Activated CD4-positive, CD25-positive, alpha-beta regulatory T cell treated with anti-CD3 and anti-CD28 coated beads, Interleukin-2, amount 50 U/mL, for 24 hours (primary cell): ENCODE results near the gene ZFP91.

Experiments used
- ATAC-seq, 2 donors: fragments of 150-1000 bp; cut with Tn5 transposase; one replicate each; pipeline ENCODE4 v1.10.0; 2021; ENCODE audit warnings: mild to moderate bottlenecking in 1 of 2, moderate library complexity in 1 of 2

ZFP91 gene

DNA sequence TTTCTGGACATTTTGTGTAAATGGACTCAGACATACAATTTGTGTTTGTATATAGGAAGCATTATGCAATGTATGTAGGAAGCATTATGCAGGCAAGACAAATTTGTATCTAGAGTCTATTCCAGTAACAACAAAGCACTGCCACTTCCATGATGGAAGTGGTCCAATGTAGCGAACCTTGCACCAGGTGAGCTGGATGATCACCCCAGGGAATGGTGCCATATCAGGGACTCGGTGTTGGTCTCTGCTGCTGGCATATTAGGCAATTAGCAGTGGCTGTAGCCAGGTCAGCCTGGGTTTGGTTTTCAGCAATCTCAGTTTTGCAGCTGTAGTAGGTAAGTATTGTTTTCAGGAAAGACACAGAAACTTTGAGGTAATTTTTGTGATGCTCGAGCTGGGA is 12.8 kb downstream of the ZFP91 start:
- no peak for ATAC-seq

DNA sequence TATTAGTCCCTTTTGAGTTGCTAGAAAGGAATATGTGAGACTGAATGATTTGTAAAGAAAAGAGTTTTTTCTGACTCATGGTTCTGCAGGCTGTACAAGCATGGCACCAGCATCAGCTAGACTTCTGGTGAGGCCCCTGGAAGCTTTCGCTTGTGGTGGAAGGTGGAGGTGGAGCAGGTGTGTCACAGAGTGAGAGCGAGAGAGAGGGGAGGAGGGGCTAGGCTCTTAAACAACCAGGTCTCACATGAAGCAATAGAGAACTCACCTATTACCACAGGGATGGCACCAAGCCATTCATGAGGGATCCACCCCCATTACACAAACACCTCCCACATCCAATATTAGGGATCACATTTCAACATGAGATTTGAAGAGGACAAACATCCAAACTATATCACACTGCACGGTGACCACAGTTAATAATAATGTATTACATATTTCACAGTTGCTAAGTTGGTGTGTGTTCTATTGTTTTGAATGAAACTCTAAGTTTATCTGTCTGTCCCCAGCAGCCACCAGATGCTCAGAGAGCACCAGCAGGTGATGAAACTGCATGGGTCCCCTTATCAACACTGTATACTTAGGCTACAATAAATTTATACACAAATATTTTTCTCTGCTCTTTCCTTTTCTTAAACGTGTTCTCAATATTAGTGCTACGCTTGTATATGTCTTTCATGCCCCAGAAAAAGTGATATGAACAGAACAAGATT is 14.1 kb downstream of the ZFP91 start:
- ATAC-seq: peak; percentile 93 to 95

DNA sequence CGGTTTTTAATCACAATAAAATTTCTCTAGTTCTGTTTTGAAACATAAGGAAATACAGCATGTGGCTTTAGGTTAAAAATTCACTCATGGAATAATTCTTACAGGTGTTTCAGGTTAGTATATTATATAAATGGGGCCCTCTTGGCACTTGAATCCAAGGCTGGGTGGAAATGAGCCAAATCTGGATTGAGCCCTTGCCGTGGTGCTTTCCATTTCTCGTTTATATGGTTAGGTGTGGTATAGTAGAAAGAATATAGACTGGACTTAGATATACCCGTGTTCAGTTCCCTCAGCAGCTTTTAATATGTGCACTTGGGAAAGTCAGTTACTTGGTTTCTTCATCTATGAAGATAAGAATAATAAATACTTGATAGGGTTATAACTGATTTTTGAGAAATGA is 16.0 kb downstream of the ZFP91 start:
- ATAC-seq: no peak

DNA sequence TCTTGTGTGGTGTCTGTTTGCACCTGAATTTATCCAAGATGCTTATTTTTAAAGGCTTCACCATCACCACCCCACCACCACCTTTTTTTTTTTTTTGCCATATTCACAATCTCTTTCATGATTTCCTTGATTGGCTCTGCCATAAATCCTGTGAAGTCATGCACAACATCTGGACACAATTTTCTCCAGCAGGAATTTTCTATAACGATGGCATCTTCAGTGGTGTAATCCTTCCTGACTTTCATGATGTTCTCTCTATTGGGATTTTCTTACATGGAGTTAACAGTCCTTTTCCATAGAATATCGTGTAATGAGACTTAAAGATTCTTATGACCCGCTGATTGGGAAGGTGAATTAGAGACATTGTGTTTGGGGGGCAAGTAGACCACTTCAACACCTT is 17.8 kb downstream of the ZFP91 start:
- no peak for ATAC-seq

DNA sequence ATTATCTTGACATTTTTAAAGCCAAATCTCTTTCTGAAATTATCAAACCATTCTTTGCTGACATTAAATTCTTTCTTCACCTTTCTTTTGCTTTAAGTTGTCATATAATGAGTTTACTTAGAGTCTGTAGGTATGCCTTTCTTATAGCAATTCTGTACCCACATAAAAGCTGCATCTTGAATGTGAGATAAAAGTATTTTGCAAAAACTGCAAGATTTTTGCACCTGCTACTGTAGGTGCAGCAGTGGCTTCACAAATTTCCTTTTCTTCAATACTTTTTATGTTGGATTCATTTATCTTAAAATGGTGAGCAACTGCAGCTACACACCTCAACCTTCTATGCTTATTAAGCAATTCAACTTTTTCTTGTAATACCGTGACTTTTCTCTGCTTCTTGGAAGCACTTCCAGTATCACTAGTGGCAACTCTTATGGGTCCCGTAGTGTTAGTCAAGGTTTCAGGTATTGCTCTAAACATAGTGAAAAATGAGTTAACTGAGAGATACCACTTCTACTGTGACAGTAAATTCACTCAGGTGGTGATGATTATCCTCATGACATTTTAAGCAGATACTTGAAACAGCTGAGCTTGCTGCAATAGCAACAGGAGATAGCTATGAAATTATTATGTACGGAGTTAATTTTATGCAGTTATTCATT is 18.8 kb downstream of the ZFP91 start:
- ATAC-seq: peak; percentile 87 to 92

DNA sequence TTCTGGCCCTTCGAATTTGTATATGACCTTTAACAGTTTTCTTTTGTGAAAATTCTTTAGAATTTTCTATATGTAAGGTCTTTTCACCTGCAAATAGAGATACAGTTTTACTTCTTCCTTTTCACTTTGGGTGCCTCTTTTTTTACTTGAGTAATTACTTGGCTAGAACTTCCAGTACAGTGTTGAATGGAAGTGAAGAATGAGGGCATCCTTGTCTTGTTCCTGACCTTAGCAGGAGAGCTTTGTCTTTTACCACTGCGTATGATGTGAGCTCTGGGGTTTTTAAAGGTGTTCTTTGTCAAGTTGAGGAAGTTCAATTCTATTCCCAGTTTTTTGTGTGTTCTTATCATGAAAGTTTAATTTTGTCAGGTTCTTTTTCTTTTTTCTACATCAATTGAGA is 21.6 kb downstream of the ZFP91 start:
- no peak for ATAC-seq

DNA sequence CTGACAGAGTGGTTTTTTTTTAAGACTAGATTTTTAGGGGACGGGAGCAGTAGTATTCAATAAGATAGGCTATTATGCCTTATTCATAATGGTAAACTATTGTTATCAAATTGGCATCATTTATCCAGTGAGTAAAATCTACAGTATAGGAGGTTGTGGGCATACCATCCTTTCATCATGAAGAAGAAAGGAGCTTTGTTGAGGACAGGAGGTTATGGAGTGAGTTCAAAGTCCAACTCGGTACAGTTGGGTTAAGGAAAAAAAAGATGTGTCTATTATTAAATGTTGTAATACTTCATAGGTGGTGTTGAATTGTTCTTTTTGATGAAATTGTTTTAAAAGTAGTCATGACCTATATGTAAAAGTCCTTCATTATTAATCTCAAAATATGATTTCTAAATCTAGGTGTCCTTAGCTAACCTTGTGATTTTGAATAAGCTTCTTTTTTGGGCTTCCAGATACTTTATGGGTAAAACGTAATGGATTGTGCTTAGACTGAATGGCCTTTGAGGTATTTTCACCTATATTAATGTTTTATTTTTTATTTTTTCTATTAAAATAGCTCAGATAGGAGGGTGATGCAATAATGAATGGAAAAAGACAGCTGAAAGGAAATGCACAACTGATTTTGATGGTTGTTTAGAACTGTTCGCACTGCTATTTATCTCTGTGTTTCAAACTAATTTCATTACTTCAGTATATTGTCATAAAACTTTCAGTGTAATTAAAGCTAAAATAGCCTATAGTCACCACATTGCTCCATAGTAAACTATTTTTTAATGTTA is 28.3 kb downstream of the ZFP91 start:
- no peak for ATAC-seq

DNA sequence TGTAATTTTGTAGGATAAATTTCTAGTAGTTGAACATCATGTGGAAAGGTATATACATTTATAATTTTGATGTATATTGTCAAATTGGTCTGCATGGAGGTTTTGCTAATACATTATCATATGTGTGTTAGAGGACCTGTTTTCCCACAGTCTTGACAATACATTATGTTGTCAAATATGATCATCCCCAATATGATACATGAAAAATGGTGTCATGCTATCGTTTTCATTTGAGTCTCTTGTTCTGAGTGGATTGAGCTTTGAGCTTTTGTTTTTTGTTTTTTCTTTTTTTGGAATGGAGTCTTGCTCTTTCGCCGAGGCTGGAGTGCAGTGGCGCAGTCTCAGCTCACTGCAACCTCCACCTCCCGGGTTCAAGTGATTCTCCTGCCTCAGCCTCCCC is 29.5 kb downstream of the ZFP91 start:
- peak in 1 of 2 donors; percentile 41 for ATAC-seq

DNA sequence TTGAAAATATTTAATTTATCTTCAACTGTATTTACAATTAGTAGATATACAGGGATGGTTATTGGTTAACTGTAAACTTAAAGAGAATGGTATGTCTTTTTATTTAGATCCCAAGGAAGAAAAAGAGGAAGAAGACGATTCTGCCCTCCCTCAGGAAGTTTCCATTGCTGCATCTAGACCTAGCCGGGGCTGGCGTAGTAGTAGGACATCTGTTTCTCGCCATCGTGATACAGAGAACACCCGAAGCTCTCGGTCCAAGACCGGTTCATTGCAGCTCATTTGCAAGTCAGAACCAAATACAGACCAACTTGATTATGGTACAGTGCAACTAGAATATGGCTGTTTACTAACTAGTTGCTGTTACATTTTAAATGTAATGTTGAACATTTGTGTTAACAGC is 30.9 kb downstream of the ZFP91 start:
- no peak for ATAC-seq

DNA sequence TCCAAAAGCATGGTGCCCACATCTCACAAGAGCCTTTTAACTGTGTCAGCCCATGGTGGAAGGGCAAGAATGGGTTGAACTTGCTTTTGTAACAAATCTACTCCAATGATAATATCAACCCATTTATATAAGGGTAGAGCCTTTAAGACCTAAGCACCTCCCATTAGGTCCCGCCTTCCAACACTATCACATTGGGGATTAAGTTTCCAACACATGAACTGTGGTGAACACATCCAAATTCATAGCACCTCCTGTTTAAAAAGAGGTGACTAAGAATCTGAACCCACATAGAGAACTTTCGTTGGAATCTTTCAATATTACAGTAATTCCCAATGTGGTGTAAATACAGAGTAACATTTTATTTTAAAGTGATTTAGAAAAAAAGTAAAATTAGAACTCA is 34.4 kb downstream of the ZFP91 start:
- no peak for ATAC-seq

DNA sequence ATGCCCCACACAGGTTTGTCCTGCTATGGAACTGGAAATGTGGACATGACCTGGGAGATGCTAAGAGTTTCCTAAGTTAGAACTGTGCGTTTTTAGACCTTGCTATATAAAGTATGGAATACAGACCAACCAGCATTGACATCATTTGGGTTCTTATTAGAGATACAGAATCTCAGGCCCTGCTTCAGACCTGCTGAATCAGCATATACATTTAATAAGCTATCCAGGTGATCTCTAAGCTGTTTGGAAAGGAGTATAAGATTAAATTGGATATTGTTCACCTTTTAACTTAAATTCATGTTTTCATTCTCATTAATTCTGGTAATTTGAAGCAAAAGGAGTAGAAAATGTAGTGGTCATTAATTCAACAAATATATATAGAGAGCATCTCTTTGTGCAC is 36.7 kb downstream of the ZFP91 start:
- no peak for ATAC-seq

DNA sequence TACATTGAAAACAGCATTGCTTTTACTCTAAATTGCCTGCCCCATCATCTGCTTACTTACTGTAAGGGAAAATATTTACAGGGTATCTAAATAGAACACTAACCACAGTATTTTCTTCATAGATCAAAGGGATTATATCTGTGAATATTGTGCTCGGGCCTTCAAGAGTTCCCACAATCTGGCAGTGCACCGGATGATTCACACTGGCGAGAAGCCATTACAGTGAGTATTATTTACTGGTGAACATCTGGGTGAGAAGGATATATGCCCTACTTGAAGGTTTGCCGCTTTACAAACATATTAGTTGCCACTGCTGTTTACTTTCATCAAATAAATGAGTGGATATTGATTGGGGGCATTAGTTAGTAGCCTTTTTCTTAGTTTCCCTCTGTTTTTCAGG is 37.7 kb downstream of the ZFP91 start:
- no peak for ATAC-seq

DNA sequence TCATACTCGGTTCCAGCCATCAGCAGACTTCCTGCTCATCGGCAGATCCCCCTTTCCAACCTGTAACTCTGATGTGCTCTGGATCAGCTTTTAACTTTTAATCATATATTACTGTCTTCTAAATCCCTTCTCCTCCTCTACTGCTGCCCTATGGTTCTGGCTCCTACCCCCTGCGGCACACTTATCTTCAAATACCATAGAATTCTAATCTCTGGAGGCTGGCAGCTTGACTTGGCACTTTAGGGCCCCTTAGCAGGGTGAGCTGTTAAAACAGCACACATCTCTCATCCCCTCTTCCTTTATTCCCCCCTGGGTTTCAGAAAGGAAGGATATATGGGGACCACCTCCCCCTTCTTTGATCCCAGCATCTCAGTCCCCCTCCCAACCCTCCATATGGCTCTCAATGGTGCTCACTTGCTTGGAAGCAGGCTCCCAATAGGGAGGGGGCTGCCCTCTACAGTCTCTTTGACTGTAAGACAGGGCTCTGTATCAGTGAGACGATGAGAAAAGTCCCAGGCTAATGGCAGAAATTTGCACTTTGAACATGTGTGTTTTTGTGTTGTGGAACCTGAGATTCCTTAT is 39.2 kb downstream of the ZFP91 start:
- peak; percentile 67 to 70 for ATAC-seq

DNA sequence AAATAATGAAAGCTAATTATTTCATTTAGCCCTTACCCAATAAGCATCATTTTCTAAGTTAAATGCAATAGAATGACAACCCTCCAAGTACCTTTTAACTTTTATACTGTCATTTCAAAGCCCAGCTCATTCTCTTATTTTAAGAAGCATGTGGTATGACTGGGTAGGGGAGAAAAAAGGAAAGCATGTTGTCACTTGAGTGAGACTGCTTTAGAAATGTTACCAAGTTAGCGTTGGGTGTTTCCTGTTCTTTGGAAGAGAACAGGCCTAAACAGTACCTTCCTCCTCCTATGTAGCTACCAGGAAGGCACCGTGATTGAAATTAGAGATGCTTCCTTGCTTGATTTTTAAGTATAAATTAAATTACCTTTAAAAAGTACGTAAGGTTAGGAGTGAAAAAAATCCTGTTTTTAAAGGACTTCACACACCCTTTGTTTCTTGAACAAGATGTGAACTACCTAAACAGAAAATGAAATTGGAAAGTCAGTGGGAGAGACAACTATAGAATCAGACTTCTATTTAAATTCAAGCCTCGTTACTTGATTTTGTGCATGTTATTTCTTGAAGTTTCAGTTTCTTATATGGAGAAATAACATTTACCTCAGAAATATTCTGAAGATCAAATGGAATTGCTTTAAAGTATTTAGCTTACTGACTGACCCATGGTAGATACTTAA is 42.9 kb downstream of the ZFP91 start:
- ATAC-seq: peak in 1 of 2 donors; percentile 22

DNA sequence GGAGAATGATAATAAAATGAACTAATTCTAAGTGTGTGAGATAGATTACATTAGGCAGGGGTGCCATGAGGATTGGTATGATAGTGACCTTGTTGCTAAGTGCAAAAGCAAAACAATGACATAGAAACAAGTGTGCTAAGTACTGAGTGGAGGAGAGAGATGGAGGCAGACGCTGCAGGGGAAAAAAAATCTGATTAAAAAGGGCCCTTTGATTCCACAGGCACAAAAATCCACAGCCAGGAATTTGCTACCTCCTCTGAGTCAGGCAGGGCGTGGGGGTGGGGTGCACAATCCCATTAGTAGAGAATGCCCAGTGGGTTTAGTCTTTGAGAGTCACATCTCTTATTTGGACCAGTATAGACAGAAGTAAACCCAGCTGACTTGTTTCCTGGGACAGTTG is 43.5 kb downstream of the ZFP91 start, which contains the start of gene CNTF:
Gene CNTF (plus strand): TSS at position 322 of the 400 bp plus-strand sequence. CDS start 88 bp downstream, outside the sequence.
- no peak for ATAC-seq

DNA sequence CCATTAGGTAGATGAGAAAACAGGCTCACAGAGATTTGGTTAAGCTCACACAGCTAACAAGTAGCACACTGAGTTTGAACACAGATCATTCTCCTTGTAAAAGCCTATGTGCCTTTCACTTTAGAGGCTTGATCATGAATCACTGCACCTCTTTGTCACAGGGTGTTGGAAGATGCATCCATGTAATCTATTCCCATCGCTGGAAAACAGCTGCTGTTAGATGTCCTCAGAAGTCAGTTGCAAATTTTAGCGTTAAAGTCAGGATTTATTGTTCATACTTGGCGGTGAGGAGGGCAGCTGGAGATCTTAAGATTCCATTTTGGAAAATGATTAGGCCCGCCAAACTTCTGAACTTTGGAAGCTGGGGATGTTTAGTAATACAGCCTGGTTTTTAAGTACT is 46.2 kb downstream of the ZFP91 start:
- no peak for ATAC-seq

DNA sequence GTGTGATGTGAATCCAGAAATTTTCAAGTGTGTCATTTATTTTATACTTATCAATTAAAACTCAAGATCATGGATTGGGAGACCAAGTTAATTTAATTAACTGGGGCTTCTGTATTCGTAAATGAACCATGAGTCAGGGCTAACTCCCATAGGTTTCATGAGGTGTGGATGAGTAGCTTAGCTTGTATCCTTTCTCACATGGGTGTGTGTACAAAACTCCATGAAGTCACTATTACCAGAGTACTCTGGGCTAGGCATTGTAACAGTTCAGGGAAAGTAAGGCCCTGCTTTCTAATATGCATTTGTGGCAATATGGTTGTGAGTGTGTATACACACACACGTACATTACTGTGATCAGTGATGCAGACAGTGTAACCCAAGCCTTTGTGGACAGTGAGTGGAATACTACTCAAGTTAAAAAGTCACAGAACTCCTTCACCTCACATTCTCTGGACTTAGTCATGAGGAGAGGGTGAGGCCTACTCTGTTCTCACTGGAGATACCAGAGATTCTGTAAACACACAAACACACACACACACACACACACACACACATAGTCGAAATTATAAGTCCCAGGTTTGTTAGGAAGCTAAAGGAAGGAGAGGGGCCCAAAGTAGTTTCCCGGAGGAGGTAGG is 47.1 kb downstream of the ZFP91 start:
- no peak for ATAC-seq

DNA sequence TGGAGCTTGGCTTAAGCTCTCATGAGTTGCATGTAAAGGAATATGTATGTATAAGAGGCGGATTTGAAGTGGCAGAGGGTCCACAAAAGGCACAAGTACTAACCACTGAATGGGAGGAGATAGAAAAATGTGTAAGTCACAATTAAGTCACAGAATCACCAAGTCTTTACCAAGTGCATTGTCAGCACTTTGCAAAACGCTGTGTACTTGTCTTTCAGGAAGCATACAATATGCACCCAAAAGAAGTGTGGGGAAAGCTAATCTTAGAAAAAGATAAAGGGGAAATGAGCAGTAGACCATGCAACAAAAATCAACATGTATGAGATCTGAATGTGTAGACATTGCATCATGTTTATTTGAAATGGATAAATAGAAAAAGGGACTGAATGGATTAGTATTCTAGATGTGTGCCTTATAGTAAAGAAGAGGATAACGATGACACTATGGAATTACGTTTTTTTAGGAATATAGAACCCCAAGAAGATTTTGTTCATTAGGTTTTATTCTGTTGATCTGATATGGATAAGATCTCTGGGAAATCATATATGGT is 48.1 kb downstream of the ZFP91 start:
- ATAC-seq: no peak

DNA sequence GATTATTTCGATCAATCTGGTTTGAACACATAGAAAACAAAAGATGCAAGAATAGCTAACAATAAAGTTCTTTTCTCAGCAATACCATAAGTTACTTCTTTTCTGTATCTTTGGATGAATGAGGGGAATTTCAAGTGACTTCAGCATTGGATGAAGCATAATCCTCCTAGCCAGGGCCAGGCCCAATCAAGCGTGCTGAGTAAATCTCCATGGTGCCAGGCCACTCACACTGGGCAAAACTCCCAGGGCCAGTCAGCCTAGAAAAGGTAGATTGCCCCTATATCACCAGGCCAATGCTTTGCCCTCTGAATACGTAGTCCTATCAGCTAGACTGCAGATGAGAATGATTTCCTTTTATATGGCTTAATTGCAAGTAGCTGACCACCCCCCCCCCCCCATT is 49.6 kb downstream of the ZFP91 start:
- no peak for ATAC-seq

DNA sequence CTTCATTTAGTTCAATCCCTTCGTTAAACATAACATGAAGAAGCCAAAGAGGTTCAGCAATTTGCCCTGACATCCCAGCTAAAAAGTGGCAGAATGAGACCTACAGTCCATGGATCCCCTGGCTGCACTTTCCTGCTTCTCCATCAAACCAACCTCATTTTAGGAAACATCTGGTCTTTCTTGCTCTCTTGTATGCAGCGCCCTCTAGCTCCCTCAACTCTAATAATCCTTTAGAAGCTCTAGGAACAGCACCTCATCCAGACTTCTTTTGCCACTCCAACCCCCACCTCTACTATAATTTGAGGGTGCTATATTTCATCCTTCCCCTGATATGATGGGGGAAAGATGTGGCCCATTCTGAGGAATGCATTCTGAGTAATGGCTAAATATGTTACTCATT is 51.0 kb downstream of the ZFP91 start:
- peak; percentile 30 to 48 for ATAC-seq

DNA sequence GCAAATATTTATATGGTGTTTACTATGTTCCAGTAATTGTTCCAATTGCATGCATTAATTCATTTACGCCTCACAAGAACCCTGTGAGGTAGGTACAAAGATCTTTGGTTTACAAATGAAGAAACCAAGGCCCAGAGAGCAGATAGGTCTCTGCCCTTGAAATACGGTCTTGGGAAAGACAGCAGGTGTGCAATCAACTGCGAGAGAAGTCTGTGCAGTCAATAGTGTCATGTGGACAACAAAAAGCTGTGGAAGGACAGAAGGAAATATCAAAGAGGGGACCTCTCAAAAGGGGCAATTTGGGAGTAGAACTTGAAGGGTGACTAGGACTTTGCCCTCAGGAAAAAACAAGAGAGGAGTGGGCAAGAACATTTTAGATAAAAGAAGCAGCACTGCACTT is 52.5 kb downstream of the ZFP91 start:
- no peak for ATAC-seq

DNA sequence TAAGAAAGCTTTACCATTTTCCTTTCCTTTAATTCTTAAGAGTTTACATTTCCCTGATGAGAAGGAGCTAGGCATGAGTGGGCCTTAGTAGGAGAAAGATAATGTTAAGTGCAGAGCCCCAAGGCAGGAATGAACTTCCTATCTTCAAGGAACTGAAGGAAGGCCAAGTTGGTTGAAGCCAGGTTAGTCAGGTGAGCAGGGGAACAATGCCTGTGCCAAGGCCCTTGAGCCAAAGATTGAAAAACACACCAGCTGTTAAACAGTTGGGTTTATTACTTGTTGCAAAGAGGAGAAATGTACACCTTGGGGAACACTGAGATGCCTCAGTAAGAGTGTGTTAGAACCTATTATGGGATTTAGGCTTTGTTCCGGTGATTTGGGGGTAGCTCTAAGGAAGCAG is 53.6 kb downstream of the ZFP91 start:
- ATAC-seq: no peak
